Measurements from ENCODE around the gene LRRFIP2.

GRCh38 chr3:37147666-37148065, 26.7 kb downstream of the LRRFIP2 start:
- TF ChIP-seq, protein P1, sequence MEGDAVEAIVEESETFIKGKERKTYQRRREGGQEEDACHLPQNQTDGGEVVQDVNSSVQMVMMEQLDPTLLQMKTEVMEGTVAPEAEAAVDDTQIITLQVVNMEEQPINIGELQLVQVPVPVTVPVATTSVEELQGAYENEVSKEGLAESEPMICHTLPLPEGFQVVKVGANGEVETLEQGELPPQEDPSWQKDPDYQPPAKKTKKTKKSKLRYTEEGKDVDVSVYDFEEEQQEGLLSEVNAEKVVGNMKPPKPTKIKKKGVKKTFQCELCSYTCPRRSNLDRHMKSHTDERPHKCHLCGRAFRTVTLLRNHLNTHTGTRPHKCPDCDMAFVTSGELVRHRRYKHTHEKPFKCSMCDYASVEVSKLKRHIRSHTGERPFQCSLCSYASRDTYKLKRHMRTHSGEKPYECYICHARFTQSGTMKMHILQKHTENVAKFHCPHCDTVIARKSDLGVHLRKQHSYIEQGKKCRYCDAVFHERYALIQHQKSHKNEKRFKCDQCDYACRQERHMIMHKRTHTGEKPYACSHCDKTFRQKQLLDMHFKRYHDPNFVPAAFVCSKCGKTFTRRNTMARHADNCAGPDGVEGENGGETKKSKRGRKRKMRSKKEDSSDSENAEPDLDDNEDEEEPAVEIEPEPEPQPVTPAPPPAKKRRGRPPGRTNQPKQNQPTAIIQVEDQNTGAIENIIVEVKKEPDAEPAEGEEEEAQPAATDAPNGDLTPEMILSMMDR (IDR thresholded peaks at IDR 0.05; ENCODE audit: insufficient read depth, low read length), result no peak
- TF ChIP-seq POLR2AphosphoS5 (IDR thresholded peaks at IDR 0.05; ENCODE audit: low read depth) (no peak), GABPA (IDR thresholded peaks at IDR 0.05; ENCODE audit: low read depth) (no peak)

Measured in HL-60 (cell line).